PC-3 (cell line): ENCODE data around the gene OR7D2. TPM values are rescaled to one million over a fixed set of nuclear protein-coding genes. Genes with fewer than 3 reads are reported as not detected.

Experiments
- ATAC-seq: fragments of 200-7000 bp; cut with Tn5 transposase; 2 replicates; pipeline ENCODE4 v1.9.1; 2020; ENCODE audit warnings: mild to moderate bottlenecking, moderate library complexity
- BruUV-seq: library from RNA; stranded (reverse); fragments of 400-500 nt; replicated peaks from 2 replicates; lab custom pipeline; 2021; lab: Mats Ljungman, UMichigan
- CTCF ChIA-PET: fragments of 300-600 bp; sonication (Branson Sonifier 250); formaldehyde crosslinking; loops from one replicate; lab custom pipeline; 2022; ENCODE audit warnings: antibody characterized with exemption; lab: Charles Lee
- POLR2A ChIA-PET: fragments of 300-600 bp; sonication (Branson Sonifier 250); formaldehyde crosslinking; loops from one replicate; lab custom pipeline; 2022; ENCODE audit warnings: antibody characterized with exemption; ENCODE audit not compliant: unreplicated experiment; lab: Charles Lee
- DNase-seq: peaks from one replicate; pipeline ENCODE4 v3.0.0-alpha.2; 2015
- H2AFZ ChIP-seq: fragments of 300-600 bp; sonication (generic); 2 replicates; pipeline ENCODE4 v1.6.0; 2016; ENCODE audit warnings: antibody characterized with exemption, low read length
- H3F3A ChIP-seq: fragments of 300-600 bp; sonication (generic); one replicate; pipeline ENCODE4 v1.6.0; 2017; ENCODE audit warnings: antibody characterized with exemption, low read length, control low read depth, mild to moderate bottlenecking; ENCODE audit not compliant: unreplicated experiment
- H3K27ac ChIP-seq: fragments of 300-600 bp; sonication (generic); 2 replicates; pipeline ENCODE4 v1.5.1; 2016; ENCODE audit warnings: mild to moderate bottlenecking, low read length
- H3K27me3 ChIP-seq: fragments of 300-600 bp; sonication (generic); 2 replicates; pipeline ENCODE4 v1.6.1; 2016; ENCODE audit warnings: low read length, mixed read lengths
- H3K36me3 ChIP-seq: fragments of 300-600 bp; sonication (generic); 2 replicates; pipeline ENCODE4 v1.6.1; 2016; ENCODE audit warnings: low read depth, mixed run types, low read length, mixed read lengths
- H3K4me1 ChIP-seq: fragments of 300-600 bp; sonication (generic); 2 replicates; pipeline ENCODE4 v1.5.1; 2016; ENCODE audit warnings: low read length; ENCODE audit not compliant: insufficient read depth
- H3K4me2 ChIP-seq: fragments of 300-600 bp; sonication (generic); 2 replicates; pipeline ENCODE4 v1.6.0; 2016; ENCODE audit warnings: low read length
- H3K4me3 ChIP-seq: fragments of 300-600 bp; sonication (generic); 2 replicates; pipeline ENCODE4 v1.5.1; 2016; ENCODE audit warnings: mild to moderate bottlenecking, low read length, mixed read lengths
- H3K79me2 ChIP-seq: fragments of 300-600 bp; sonication (generic); 2 replicates; pipeline ENCODE4 v1.6.1; 2017; ENCODE audit warnings: low read length, mixed read lengths
- H3K9ac ChIP-seq: fragments of 300-600 bp; sonication (generic); 2 replicates; pipeline ENCODE4 v1.6.0; 2016; ENCODE audit warnings: mild to moderate bottlenecking, low read length
- H3K9me2 ChIP-seq: fragments of 300-600 bp; sonication (generic); replicated peaks from 2 replicates; pipeline ENCODE4 v1.6.1; 2016; ENCODE audit warnings: mixed run types, low read length, mixed read lengths
- H3K9me3 ChIP-seq: fragments of 300-600 bp; sonication (generic); 2 replicates; pipeline ENCODE4 v1.6.1; 2016; ENCODE audit warnings: low read length, mixed read lengths
- H4K20me1 ChIP-seq: fragments of 300-600 bp; sonication (generic); 2 replicates; pipeline ENCODE4 v1.6.1; 2016; ENCODE audit warnings: low read length, mixed read lengths
- EZH2 ChIP-seq: fragments of 300-600 bp; sonication (generic); IDR thresholded peaks from one replicate; pipeline ENCODE4 v1.6.1; 2017; ENCODE audit warnings: antibody characterized with exemption, mild to moderate bottlenecking, low read length; ENCODE audit not compliant: unreplicated experiment
- EZH2phosphoT487 ChIP-seq: fragments of 300-600 bp; sonication (generic); IDR thresholded peaks from 2 replicates; pipeline ENCODE4 v1.6.1; 2018; ENCODE audit warnings: mild to moderate bottlenecking, antibody characterized with exemption, low read length, borderline replicate concordance
- intact Hi-C: fragments of 100-400 bp; cut with micrococcal nuclease; formaldehyde crosslinking; loops from 2 replicates; pipeline ENCODE4 v1.9.0; 2023
- total RNA-seq: library from RNA; depleted of rRNA; stranded (reverse); fragments of >200 nt; gene quantifications from 2 replicates; pipeline ENCODE4 v1.2.3, GENCODE V29; 2014; rRNA removed
- TF ChIP-seq, protein P1 (sequence below): fragments of 300-600 bp; sonication (generic); conservative IDR thresholded peaks from 2 replicates; pipeline ENCODE4 v1.5.1; 2017; ENCODE audit warnings: antibody characterized with exemption, low read depth, mild to moderate bottlenecking, low read length

The OR7D2 gene
- total RNA-seq, 1 experiment from 2014 or later: 0.07 TPM

- Histone ChIP-seq H3K9me2 (no peaks in the 10 kb centered on the region), H4K20me1 (no peaks in the 10 kb centered on the region), H3K27me3 (no peaks in the 10 kb centered on the region), H3K79me2 (no peaks in the 10 kb centered on the region), H2AFZ (peak overlapping the region; percentile 79), H3K4me3 (peak overlapping the region; percentile 54), H3K9ac (no peak overlapping the region), H3K9me3 (no peaks in the 10 kb centered on the region), H3K4me2 (peak overlapping the region; percentile 71), H3K4me1 (no peaks in the 10 kb centered on the region), H3K27ac (no peak overlapping the region), H3F3A (no peaks in the 10 kb centered on the region), H3K36me3 (no peaks in the 10 kb centered on the region; the same call in 1 of the 2 replicates)
- peak; percentile 94 for ATAC-seq
- TF ChIP-seq, protein P1, sequence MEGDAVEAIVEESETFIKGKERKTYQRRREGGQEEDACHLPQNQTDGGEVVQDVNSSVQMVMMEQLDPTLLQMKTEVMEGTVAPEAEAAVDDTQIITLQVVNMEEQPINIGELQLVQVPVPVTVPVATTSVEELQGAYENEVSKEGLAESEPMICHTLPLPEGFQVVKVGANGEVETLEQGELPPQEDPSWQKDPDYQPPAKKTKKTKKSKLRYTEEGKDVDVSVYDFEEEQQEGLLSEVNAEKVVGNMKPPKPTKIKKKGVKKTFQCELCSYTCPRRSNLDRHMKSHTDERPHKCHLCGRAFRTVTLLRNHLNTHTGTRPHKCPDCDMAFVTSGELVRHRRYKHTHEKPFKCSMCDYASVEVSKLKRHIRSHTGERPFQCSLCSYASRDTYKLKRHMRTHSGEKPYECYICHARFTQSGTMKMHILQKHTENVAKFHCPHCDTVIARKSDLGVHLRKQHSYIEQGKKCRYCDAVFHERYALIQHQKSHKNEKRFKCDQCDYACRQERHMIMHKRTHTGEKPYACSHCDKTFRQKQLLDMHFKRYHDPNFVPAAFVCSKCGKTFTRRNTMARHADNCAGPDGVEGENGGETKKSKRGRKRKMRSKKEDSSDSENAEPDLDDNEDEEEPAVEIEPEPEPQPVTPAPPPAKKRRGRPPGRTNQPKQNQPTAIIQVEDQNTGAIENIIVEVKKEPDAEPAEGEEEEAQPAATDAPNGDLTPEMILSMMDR: peak; percentile 84
- no peak for TF ChIP-seq EZH2
- ChIA-PET CTCF (interaction anchor here (0.5 to 0.6 kb wide), 4 partner anchors 65 to 239 kb away, joined by 3 to 21 read pairs (median 4); partner anchors contain the start of gene ZNF317), POLR2A (no interaction called here)
- peak; percentile 89 for DNase-seq
- no TSS peak for BruUV-seq
- intact Hi-C loops: loop anchor here (1.0 kb wide), 4 partner anchors 69 to 591 kb away; no protein-coding TSS in a partner anchor
These were observed 26.8 kb downstream of the OR7D2 start for GRCh38 chr19:9205501-9206113.

GRCh38 chr19:9219489-9219888, 40.7 kb downstream of the OR7D2 start, which contains the start of gene OR7D4:
Gene OR7D4, minus strand, starts transcription at chr19:9219589. Its CDS starts 4,752 bp downstream, at chr19:9214837.
- Histone ChIP-seq H3K9ac (no peak within 1 kb of the TSS), H3K9me2 (no peaks in the 10 kb centered on the region), H3K4me2 (no peak within 1 kb of the TSS), H3K27me3 (no peaks in the 10 kb centered on the region), H4K20me1 (no peaks in the 10 kb centered on the region), H3K36me3 (no peaks in the 10 kb centered on the region), H3K79me2 (no peaks in the 10 kb centered on the region), H3F3A (no peaks in the 10 kb centered on the region), H3K9me3 (peaks cover 24% of the 10 kb centered on the region), H3K4me1 (no peaks in the 10 kb centered on the region), H2AFZ (no peak within 1 kb of the TSS), H3K4me3 (no peak within 1 kb of the TSS), H3K27ac (no peak within 1 kb of the TSS)
- no TSS peak for BruUV-seq
- intact Hi-C loops: no loop called here
- TF ChIP-seq EZH2phosphoT487 (no peak), EZH2 (no peak)
- TF ChIP-seq, protein P1: no peak
- POLR2A ChIA-PET: no interaction called here
- no peak for ATAC-seq
- CTCF ChIA-PET: no interaction called here
- no peak for DNase-seq

Other genes with a start within 250 kb of the OR7D2 start
- gene MUC16, start 168.6 kb upstream of the OR7D2 start, total RNA-seq: 0.15 and 0.52 TPM in 2 replicates
- gene OR1M1, start 91.9 kb upstream of the OR7D2 start, total RNA-seq: not detected in 2 replicates
- gene OR7G2, start 71.5 kb upstream of the OR7D2 start, total RNA-seq: not detected in 2 replicates
- not detected in 2 replicates for gene OR7G1, start 63.2 kb upstream of the OR7D2 start, total RNA-seq
- gene OR7G3, start 52.0 kb upstream of the OR7D2 start, total RNA-seq: not detected in 2 replicates
- gene ZNF317, start 38.6 kb upstream of the OR7D2 start, total RNA-seq: 34.7 and 41.2 TPM in 2 replicates
- gene OR7D4, start 40.6 kb downstream of the OR7D2 start, total RNA-seq: not detected in 2 replicates
- not detected in 2 replicates for gene OR7E24, start 72.0 kb downstream of the OR7D2 start, total RNA-seq
- gene ZNF699, start 130.9 kb downstream of the OR7D2 start, total RNA-seq: 30.9 and 36.0 TPM in 2 replicates
- 13.1 and 20.1 TPM in 2 replicates for gene ZNF559, start 145.2 kb downstream of the OR7D2 start, total RNA-seq
- gene ZNF177, start 184.0 kb downstream of the OR7D2 start, total RNA-seq: 1.3 and 1.4 TPM in 2 replicates